AG09319 (cell line): ENCODE data around the gene EVL.

Experiments
- DNase-seq: peaks from one replicate; pipeline ENCODE4 v3.0.0-alpha.2; 2010; ENCODE audit warnings: low read depth; ENCODE audit errors: extremely low read depth
- CTCF ChIP-seq: IDR thresholded peaks from 2 replicates; pipeline ENCODE4 v1.5.1; 2011; ENCODE audit warnings: low read depth, mild to moderate bottlenecking, inconsistent platforms, low read length, moderate library complexity

EVL gene

GRCh38 chr14:100110816-100111215 is 45.6 kb downstream of the EVL start:
- no peak for TF ChIP-seq CTCF
- DNase-seq, result no peak

- no peak for DNase-seq
- no peak for TF ChIP-seq CTCF
Observed at GRCh38 chr14:100111931-100112704, 46.9 kb downstream of the EVL start.

GRCh38 chr14:100114109-100114765 is 49.0 kb downstream of the EVL start:
- no peak for DNase-seq

GRCh38 chr14:100115236-100115635 is 50.0 kb downstream of the EVL start:
- TF ChIP-seq CTCF, result no peak
- DNase-seq, result no peak

More at GRCh38 chr14:100114109-100114765, 49.0 kb downstream of the EVL start:
- TF ChIP-seq CTCF, result no peak

- DNase-seq, result no peak
- no peak for TF ChIP-seq CTCF
Observed at GRCh38 chr14:100115726-100116125, 50.5 kb downstream of the EVL start.

- no peak for TF ChIP-seq CTCF
- no peak for DNase-seq
Observed at GRCh38 chr14:100116134-100116533, 50.9 kb downstream of the EVL start.

- no peak for TF ChIP-seq CTCF
Observed at GRCh38 chr14:100117026-100117425, 51.8 kb downstream of the EVL start.

More at GRCh38 chr14:100117026-100117425, 51.8 kb downstream of the EVL start:
- DNase-seq, result no peak
